K562 (cell line): ENCODE measurements around the gene B3GLCT. TPM values are rescaled to one million over a fixed set of nuclear protein-coding genes. Genes with fewer than 3 reads are reported as not detected.

Experiments used
- CCAR2 ChIP-seq: fragments of 200-400 bp; formaldehyde crosslinking; IDR thresholded peaks from 2 replicates; pipeline ENCODE4 v1.6.1; 2017; ENCODE audit warnings: mild to moderate bottlenecking, low read depth, low read length
- DPF2 ChIP-seq: fragments of 450-650 bp; IDR thresholded peaks from 2 replicates; pipeline ENCODE4 v1.6.1; 2016
- GATA2 ChIP-seq: sonication (generic); formaldehyde crosslinking; IDR thresholded peaks from 2 replicates; pipeline ENCODE4 v1.4.0; 2020; ENCODE audit warnings: mild to moderate bottlenecking, missing genetic modification reagents
- GTF3C2 ChIP-seq: IDR thresholded peaks from 3 replicates; pipeline ENCODE4 v1.6.1; 2011; ENCODE audit warnings: borderline replicate concordance, mild to moderate bottlenecking, moderate library complexity; ENCODE audit not compliant: insufficient read length; ENCODE audit errors: extremely low read depth
- RREB1 ChIP-seq: fragments of 250-450 bp; sonication (Bioruptor Pico); IDR thresholded peaks from 2 replicates; pipeline ENCODE4 v1.4.0; 2020
- SIX5 ChIP-seq, 2 experiments: IDR thresholded peaks; 2 replicates each; pipeline ENCODE4 v1.6.1; 2011; ENCODE audit warnings: low read length in 2 of 2, borderline replicate concordance in 1 of 2, low read depth in 1 of 2, mild to moderate bottlenecking in 1 of 2, moderate library complexity in 1 of 2; ENCODE audit not compliant: insufficient read depth in 1 of 2
- SNAPC5 ChIP-seq: fragments of 250-450 bp; sonication (Bioruptor Pico); IDR thresholded peaks from 2 replicates; pipeline ENCODE4 v1.8.0; 2021; ENCODE audit warnings: moderate library complexity, mild to moderate bottlenecking, inconsistent platforms
- TCF7L2 ChIP-seq: fragments of 150-350 bp; IDR thresholded peaks from 2 replicates; pipeline ENCODE4 v1.6.1; 2016; ENCODE audit warnings: low read depth, mild to moderate bottlenecking, low read length, moderate library complexity
- ZFP1 ChIP-seq: fragments of 450-650 bp; formaldehyde crosslinking; IDR thresholded peaks from 2 replicates; pipeline ENCODE4 v1.4.0; 2020; ENCODE audit warnings: mild to moderate bottlenecking, mixed read lengths
- ZFPM2 ChIP-seq: fragments of 250-450 bp; sonication (Bioruptor Pico); IDR thresholded peaks from 2 replicates; pipeline ENCODE4 v1.5.1; 2022; ENCODE audit warnings: mild to moderate bottlenecking
- ZNF609 ChIP-seq: sonication (generic); formaldehyde crosslinking; IDR thresholded peaks from 2 replicates; pipeline ENCODE4 v1.8.1; 2023; ENCODE audit warnings: missing genetic modification reagents, mild to moderate bottlenecking, borderline replicate concordance
- ZNF695 ChIP-seq: fragments of 450-650 bp; formaldehyde crosslinking; IDR thresholded peaks from 2 replicates; pipeline ENCODE4 v1.4.0; 2020; ENCODE audit warnings: mild to moderate bottlenecking, moderate library complexity
- polyA plus RNA-seq, 8 experiments: library from polyadenylated mRNA; depleted of rRNA in 4 of 8; stranded (reverse) in 5 of 8; unstranded in 3 of 8; fragments of >200 nt; fragmentation: Nextera tagmentation in 2 of 8; fragmentation: Illumina TruSeq in 1 of 8; extraction: Ambion mirVana in 2 of 8; extraction: Trizol in 1 of 8; gene quantifications; 2 replicates each; pipeline versions ENCODE4 v1.2.1 to v1.2.3, GENCODE V29; 2011 to 2014; ENCODE audit warnings: inconsistent platforms in 1 of 8, missing spikeins in 1 of 8
- total RNA-seq, 7 experiments: library from RNA; depleted of rRNA in 6 of 7; stranded (reverse); fragments of >200 nt in 6 of 7; fragmentation: Illumina TruSeq in 2 of 7; extraction: Trizol in 2 of 7; gene quantifications; 2 replicates each; pipeline versions ENCODE4 v1.2.1 to v1.2.3, GENCODE V29; 2011 to 2021; ENCODE audit warnings: low replicate concordance in 1 of 7

The B3GLCT gene
- total and polyA plus RNA-seq, 9 of the 15 experiments (the other 6 are each of a cell fraction or from before 2014, with no cell fraction given), result 1.1 to 5.1 (median 2.9) TPM

- no peak for TF ChIP-seq RREB1 (CRISPR knock-in tag)
- peak; percentile 87 to 89 for TF ChIP-seq SIX5 (IDR thresholded peaks at IDR 0.05; ENCODE audit: borderline replicate concordance in 1 of 2, insufficient read depth in 1 of 2, low read depth in 1 of 2, low read length in 2 of 2)
- TF ChIP-seq DPF2, result peak; percentile 50; the same call in 1 of the 2 replicates
- no peak for TF ChIP-seq GTF3C2
- no peak for TF ChIP-seq ZNF609 (CRISPR knock-in tag)
- TF ChIP-seq ZFP1, result no peak
- no peak for TF ChIP-seq TCF7L2
- TF ChIP-seq GATA2 (CRISPR knock-in tag), result no peak
- no peak for TF ChIP-seq ZFPM2 (CRISPR knock-in tag)
- TF ChIP-seq ZNF695 (CRISPR knock-in tag), result no peak
- no peak for TF ChIP-seq SNAPC5 (CRISPR knock-in tag)
- TF ChIP-seq CCAR2, result no peak
Measured at GRCh38 chr13:31162151-31163008, 37.4 kb upstream of the B3GLCT start (continued).
